Measurements from ENCODE around the gene PRRX2.

Gene PRRX2

DNA sequence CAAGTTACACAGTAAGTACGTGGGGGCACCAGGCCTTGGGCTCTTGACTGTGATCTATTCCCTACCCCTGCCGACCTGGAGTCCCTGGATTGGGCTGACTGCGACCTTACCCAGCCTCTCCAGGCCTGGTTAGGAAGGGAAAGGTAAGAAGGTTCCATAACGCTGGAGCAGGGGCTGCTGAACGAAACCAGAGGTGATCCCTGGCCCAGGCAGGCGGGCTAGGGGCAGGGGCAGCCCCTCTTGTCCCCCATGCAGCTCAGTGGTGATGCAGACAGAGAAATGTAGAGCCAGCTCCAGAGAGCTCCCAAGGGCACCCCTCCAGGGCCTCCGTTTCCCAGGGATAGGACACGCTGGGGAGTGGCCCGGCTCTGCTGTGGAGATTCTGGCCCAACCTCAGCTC, 14.1 kb downstream of the PRRX2 start:
- DNase-seq (ENCODE audit: low read depth): no peak

GRCh38 chr9:129681924-129682323, 16.5 kb downstream of the PRRX2 start:
- no peak for DNase-seq (ENCODE audit: low read depth)

DNA sequence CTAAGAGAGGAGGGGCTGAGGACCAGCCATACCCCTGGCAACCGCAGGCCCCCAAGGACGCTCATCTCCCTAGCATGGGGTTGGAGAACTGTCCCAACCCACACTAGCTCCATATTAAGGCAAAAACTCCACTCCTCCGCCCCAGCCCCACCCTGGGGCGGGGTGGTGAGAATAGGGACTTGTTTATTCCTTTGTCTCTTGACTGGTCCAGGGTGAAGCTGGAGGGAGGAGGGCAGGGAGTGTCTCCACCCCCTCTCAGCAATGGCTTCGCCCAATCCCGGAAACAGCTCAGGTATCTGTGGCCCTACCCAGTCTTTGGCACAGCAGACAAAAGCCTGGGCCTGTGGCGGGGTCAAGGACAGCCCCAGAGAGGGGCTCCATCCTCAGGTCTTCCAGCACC, 16.9 kb downstream of the PRRX2 start:
- no peak for DNase-seq (ENCODE audit: low read depth)

DNA sequence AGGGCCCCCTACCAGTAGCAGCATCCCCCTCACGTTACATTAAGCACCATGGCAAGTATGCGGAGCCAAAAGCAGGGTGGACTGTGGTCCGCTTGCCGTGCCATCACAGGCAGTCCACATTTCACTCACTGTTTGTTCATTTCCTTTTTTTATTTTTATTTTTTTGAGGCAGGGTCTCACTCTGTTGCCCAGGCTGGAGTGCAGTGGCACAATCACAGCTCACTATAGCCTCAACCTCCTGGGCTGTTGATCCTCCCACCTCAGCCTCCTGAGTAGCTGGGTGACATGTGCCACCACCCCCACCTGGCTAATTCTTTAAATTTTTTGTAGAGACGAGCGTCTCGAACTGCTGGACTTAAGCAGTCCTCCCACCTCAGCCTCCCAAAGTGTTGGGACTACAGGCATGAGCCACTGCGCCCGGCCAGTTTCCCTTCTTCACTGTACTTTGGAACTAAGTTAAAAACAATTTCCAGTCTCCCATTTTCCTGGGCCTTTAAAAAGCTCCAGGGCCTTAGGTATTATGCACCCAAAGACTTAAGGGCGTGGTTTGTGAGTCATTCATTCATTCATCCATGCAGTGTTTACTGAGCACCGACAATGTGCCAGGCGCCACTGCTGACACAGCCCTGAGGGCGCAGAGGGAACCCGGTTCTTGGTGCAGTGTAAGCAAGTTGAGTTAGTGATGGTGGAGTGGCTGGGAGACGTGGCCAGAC, 19.9 kb downstream of the PRRX2 start:
- no peak for DNase-seq (ENCODE audit: low read depth)

DNA sequence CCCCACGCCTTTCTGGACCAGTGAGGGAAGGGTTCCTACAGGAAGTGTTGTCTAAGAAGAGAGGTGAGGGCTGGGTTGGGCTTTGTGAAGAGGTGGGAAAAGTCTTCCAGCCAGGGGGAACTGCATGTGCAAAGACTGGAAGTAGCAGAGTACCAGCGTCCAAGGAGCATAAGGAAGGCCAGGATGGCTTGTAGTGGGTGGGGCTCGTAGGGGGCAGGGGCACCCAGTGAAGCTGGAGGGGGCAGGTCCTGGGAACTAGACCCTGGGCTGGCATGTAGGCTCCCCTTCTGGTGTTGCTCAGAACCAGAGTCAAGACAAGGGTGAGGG, 20.4 kb downstream of the PRRX2 start:
- no peak for DNase-seq (ENCODE audit: low read depth)

- no peak for DNase-seq (ENCODE audit: low read depth)
Observed at GRCh38 chr9:129686736-129687135, 21.3 kb downstream of the PRRX2 start.

GRCh38 chr9:129687391-129687790, 21.9 kb downstream of the PRRX2 start:
- DNase-seq (ENCODE audit: low read depth): no peak

DNA sequence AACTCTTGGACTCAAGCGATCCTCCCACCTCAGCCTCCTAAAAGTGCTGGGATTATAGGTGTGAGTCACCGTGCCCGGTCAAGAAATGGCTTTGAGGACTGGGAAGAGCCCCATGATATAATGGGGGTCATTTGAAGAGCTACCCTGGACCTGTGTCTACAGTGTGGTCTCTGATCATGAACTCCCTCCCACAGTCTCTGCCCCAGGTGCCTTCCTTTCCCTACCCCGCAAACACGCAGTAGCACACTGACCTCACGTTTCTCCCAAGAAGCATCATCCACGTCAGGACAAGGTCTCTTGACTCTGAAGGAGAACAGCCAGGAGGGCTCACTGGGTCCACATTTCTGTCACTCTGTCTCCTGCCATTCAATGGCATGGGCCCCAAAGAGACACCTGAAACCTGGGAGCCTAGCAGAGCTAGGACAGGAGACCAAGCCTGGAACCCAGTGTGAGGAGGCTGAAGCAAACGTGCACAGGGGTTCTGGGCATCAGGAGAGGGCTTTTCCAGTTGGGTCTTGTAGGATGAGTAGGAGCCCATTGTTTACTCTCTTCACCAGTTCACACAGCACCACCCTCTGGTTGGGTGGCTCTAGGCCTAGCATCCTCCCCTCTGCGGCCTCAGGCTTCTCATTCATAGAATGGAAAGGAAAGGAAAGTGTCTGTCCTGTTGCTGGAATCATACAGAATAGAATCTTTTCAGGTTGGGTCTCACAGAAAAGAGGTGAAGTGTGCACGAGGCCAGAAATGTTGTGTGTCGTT, 23.0 kb downstream of the PRRX2 start:
- DNase-seq (ENCODE audit: low read depth): no peak

GRCh38 chr9:129692534-129692933, 27.1 kb downstream of the PRRX2 start:
- DNase-seq (ENCODE audit: low read depth): no peak

GRCh38 chr9:129693741-129694140, 28.3 kb downstream of the PRRX2 start:
- no peak for DNase-seq (ENCODE audit: low read depth)

GRCh38 chr9:129694243-129694646, 28.8 kb downstream of the PRRX2 start:
- DNase-seq (ENCODE audit: low read depth): no peak

DNA sequence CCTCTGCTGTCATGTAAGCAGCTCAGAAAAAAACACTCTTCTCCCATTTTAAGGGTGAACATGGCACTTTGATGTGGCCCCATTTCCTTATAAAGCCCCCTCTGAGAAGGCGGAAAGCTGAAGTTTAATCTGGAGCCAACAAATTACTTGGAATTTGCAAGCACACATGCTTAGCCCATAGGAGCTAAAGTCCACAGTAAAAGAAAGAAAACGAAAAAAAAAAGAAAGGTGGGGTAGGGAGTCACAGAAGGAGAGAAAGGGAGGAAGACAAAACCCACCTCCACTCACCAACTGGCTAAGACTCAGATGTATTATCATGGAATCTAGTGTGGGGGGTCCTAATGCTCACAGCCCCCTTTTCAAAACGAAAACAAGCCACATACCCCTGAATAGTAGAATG, 30.4 kb downstream of the PRRX2 start:
- DNase-seq (ENCODE audit: low read depth): no peak

DNA sequence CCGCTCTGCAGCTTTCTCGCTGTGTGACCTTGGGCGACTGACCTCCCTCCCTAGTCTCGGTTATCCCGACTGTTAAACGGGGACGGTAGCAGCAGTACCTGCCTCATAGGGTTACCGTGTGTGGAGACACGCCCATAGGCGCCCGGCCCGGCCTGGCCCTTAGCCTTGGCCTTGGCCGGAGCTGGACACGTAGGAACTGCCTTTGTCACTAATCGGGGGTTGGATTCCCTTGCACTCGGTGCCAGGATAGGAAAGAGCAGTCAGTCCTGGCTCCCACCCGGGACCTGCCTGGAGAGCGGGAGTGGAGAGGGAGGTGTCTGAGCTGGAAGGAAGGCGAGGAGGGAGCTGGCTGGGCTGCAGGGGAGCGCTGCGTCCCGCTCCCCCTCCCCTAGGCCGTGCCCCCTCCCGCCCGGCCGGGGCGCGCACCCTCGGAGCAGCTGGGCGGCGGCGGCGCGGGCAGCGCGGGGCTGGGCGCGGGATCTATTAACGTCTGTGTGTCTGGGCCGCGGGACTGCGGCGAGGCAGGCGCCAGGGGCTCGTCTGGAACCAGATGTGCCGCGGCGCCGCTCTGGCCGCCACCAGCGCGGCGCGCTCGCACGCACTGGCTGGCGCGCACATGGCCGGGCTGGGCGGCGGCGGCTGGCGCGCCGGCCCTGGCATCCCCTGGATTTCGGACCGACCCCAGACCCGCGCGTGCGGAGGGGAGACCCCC, 31.7 kb downstream of the PRRX2 start:
- no peak for DNase-seq (ENCODE audit: low read depth)

DNA sequence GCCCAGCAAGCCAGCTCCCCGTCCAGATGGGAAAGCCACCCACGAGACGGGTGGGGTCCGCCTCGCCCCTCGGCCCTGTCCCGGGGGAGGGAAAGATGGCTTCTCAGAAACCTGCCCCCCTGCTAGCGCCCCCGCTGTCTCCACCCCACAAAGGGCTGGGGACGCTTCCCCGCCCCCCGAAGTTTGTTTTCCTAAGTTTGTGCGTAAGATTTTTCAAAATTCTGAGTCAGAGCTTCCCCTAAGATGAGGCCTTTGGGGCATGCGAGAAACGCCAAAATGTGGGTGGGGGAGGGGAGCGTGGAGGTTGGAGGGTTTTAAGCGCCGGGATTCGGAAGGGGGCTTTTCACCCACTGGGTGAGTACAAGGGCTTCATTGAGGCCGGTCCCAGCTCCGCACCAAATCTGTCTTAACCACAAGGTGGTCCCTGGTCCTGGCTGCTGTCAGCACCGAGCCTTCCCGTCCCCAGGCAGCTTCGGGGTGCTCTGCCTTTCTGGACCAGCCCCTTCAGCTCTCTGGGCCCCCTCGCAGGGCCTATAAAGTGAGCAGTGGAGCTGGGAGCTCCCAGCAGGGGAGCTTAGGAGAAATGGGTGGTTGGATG, 32.3 kb downstream of the PRRX2 start:
- DNase-seq (ENCODE audit: low read depth): peak; percentile 12

DNA sequence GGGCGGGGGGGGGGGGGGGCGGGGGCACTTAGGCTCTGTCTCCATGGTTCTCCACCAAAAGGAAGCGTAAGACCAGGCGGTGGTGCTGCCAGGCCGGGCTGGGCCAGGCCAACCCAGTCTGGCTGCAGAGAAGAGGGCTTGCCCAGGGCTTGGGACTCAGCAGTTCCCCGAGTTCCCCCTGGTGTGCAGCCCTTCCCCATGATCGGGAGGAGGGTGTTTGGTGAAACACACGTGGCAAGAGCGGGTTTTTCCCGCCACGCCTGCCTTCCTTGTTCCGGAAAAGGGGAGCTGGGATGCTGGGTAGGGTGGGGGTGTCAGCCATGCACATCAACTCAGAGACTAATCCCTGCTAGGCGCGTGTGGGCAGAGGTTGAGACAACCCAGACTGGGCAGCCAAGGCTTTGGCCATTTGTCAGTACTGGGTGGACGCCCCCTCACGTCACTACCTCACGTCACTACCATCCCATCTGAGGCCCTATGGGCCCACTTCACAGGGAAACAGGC, 32.9 kb downstream of the PRRX2 start:
- no peak for DNase-seq (ENCODE audit: low read depth)

- no peak for DNase-seq (ENCODE audit: low read depth)
Observed at GRCh38 chr9:129701054-129701453, 35.6 kb downstream of the PRRX2 start.

- no peak for DNase-seq (ENCODE audit: low read depth)
Observed at GRCh38 chr9:129701549-129701948, 36.1 kb downstream of the PRRX2 start.

DNA sequence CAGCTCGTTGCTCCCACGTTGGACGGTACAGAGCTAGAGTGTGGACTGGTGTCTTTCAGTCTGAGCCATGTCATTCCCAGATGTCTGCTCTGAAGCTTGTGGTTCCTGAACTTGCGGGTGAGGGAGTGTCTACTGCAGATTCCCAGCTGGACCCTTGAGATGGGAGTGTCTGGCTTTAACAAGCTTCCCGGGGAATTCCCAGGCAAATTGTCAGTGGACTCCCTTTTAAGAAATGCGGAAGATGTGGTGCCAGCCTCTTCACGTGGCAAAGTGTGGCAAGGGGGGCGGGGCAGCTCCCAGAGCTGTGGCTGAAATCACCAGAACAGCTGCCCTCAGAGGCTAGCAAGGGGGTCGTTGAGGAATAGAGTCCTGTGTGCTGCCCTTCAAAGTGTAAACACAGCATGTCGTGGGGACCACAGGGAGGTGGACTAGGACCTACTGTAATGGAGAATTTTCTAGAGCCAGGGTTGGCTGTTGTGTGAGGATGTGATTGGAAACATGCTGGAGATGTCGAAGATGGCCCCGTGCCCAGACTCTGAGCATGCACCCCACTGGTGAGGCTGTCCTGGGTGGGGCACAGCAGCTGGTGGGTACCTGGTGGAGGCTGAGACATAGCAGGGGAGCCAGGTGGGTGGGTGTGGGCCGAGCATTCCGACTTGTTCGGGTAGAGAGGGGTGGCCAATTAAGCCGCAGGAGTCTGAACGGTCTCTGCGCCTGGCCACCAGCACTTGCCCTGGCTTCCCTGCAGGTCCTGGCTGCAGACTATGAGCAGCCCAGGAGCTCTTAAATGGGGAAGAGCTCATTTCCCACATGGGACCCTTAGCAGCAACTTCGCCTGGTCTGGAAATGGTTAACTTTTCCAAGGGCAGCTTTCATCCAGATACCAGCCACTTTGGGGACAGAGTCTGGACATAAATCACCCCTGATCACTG, 37.4 kb downstream of the PRRX2 start:
- DNase-seq (ENCODE audit: low read depth): no peak

DNA sequence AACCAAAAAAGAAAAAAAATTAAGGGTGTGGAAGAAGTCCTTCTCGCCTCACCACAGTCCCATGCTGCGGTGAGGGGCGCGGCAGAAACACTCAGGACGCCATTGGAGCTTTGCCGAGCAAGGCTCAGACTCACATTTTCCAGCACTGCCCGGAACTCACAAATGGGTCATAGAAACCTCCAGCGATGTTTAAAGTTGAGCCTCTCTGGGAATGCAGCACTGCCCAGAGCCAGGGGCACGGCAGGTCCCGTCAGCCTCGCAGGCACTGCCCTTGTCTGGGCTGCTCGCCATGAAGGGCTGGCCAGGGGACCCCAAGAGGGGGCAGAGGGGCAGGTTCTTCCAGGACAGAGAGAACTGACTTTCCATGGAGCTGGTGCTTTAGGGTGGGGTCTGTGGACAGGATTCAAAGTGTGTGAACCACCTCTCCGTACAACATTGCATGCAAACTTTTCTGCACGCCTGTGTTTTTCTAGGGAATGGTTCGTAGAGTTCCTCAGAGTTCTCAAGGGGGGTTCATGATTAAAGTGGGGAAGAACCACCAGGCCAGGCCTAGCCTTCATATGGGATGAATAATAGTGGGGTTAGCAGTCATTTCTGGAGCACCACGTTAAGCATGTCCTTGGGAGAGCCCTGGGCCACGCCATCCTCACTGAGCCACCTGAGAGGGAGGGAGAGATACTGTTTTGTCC, 38.4 kb downstream of the PRRX2 start:
- DNase-seq (ENCODE audit: low read depth): no peak

DNA sequence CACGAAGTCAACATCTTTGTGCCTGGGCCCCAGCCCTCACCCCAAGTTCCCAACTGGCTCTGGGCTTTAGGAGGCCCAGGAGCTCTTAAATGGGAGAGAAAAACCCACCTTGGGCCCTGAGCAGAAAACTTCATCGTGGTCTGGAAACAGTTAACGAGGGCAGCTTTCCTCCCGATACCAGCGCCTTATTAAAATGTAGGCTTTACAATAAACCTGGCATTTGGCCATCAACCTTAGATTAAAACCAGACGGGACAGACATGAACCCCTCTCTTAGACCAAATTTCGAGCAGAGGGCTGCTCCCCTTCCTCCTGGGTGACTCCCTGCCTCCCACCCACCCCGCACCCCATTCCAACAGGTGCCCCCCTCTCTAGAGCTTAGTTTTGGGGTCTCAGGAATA, 39.4 kb downstream of the PRRX2 start:
- DNase-seq (ENCODE audit: low read depth): no peak

DNA sequence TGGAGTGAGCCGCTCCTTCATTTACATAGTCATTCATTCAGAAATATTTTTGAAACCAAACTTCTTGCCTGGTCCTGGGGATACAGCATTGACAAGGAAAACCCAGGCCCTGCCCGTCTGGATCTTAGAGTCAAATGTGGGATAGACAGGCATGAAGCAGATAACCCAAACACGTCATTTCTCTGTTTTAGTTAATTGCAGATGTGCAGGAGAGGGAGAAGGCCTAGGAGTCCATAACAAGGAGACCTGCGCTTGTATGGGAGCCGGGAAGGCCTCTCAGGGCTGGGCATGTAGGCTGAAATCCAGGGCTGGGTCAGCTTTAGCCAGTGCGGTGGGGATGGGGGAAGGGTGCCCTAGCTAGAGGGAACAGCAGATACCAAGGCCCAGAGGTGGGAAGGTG, 43.3 kb downstream of the PRRX2 start:
- DNase-seq (ENCODE audit: low read depth): no peak
